UCSD-AML1 (cell line): ENCODE measurements around the gene BRD3.
A peak's percentile ranks its signal among the peaks of the same experiment; 100 is the strongest.

ENCODE experiments used
- DNase-seq: peaks from one replicate; lab custom pipeline; 2025; ENCODE audit not compliant: unreplicated experiment; lab: John Stamatoyannopoulos, UW

The BRD3 gene

DNA sequence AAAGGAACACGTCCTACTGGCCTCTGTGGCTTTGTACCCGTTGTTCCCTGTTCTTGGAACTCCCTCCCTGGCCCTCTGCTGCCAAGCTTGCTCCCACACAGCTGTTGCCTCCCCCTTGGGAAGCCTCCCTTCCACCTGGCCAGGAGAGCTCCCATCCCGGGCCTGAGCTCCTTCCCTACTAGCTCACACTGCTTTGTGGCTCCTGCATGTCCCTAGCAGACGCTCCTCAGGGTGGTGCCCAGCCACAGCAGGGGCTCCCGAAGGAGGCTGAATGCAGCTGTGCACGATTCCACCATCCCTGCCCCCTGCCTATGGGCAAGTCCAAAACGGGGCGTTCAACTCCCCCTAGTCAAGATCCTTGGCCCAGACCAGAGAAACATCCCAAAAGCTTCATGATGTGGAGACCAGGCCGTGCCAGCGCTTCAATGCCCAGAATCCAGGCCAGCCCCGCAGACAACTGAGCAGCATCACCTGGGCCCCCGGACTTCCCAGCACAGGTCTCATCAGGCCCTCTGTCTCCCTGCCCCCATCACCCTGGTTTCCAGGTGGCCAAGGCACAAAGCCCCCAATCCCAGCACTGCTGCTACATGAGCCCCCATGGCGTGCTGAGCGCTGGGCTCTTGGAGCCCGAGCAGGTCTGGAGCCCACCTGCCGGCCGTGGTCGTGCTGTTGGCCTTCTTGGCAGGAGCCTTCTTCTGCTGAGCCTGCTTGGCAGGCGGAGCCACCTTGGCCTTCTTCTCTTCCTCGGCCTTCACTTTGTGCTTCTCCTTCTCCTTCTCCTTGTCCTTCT lies 28.2 kb downstream of the BRD3 start:
- DNase-seq: no peak

DNA sequence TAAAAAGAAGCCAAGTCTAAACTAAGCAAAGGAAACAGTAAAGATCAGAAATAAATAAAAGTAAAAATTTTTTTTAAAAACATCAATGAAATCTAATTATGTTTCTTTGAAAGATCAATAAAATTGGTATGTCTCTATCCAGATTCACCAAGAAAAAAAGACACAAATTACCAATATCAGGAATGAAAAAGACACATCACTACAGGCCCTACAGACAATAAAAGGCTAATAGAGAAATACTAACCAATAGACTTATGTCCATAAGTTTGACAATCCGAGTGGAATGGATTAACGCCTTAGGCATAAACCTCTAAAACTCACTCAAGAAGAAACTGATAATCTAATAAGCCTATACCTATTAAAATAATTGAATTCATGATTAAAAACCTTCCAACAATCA lies 30.2 kb downstream of the BRD3 start:
- no peak for DNase-seq

DNA sequence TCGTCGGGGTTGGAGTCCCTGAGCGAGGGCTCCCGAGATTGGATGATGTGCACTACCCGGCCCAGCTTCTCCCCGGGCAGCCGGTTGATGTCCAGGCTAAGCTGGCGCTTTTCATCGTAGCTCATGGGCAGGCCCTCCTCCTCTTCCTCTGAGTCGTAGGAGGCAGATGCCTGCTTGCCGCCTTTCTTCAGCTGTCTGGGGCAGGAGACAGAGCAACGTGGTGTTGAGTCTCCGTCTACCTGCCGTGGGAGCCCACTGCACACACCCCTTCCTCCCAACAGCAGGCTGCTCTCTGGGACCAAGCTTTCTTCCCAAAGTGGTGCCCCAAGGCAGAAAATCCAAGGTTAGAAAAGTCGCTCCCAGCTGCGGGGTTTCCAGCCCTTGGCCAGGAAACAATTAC lies 31.7 kb downstream of the BRD3 start:
- DNase-seq: no peak

DNA sequence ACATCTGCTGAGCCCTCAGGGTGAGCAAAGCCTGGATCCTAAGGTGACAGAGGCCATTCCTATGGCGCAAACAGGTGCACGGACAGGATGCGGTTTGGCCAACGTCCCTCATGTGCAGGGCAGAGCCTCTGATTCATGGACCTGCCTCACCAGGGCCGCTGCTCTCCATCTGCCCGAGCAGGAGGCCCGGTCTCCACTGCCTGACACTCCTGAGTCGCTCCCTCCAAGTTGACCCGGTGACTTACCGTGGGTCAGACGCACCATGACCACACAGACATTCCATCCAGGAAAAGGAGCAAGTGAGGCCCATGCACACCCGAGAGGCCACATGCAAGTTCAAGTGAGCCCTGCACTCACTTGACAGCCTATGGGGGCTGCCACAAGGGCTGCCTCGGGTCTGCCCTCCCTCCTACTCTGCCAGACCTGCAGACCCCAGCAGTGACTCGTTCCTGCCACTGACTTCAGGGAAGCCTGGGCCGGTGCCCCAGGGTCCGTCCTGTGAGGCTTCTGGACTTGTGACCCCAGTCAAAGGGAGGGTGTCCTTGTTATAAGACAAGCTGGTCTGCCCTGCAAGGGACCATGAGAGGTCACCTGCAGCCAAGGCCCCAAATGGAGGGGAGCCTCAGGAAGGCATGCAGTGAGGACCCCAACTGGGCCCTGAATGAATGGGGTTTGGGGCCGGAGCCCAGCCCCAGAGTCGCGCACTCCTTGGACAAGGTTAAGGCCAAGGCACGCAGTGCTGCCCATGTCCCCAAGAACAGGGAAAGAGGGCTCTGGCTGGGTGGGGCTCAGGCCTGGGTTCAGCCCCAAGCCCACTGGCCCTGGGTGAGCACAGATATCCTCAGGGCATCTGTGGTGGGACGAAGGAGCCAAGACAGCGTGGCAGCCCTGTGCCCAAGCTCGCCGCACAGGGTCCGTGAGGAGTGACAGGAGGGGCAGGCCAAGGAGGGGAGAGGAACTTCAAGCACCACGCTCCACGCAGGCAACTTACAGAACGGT lies 32.5 kb downstream of the BRD3 start:
- no peak for DNase-seq

DNA sequence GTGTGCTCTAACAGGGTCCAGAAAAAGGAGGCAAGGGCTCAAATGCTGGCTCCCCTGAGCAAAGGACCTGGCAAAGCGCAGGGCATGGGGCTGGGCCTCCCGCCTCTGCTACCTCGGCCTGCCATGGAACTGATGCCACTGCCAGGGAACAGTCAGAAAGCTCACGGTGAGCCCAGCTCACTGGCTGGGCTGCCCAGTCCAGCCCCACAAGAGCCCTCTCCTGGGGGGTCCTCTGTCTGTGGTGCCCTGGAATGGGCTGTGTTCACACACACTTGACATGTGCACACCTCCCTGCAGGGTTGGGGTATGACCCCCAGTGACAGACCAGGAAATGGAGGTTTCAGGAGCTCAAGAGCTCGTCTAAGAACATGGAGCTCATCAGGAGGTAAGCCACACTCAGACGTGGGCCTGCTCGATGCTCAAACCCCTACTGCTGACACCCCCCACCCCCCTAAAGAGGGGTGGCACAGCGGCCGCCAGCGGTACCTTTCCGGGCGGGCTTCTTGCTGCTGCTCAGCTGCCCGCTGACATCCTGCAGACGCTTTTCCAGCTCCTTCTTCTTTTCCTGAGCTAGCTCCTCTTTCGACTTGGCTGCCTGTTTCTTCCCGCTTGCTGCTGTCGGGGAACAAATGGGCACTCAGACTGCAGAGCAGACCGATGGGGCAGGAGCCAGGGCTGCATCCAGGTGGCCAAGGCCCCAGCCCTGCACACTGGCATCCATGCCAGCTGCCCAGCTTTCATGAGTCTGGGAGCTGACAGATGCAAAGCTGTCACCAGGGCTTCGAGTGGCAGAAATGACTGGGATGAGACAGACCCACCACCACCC lies 33.4 kb downstream of the BRD3 start:
- no peak for DNase-seq

DNA sequence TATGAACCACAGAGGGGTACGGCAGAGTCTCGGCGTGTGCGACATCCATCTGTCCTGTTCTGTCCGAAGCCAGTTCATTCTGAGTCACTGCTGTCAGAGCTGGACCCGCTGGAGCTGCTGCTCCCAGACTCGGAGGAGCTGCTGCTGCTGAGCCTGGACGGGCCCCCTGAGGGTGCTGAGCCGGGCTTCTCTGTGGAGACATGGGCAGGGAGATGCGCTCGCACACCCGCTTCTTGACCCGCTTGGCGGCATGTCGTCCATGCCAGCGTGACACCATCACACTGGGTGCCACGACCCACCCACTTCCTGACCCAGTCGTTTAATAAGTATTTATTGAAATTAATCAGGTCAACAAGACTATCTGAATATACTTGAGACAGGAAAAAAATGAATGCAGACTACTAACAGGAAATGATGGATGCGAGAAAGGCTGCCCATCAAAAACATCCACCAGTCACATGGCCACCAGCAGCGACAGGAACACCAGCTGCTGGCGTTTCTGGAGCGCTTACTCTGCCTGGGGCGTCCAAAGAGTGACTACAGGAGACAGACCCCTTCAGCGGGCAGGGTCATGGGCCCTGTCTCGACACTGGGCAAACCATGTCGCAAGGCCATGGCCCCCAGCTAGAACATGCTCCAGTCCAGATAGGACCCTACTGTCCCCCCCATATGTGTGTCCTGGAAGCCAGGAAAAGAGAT lies 34.2 kb downstream of the BRD3 start:
- DNase-seq: no peak

DNA sequence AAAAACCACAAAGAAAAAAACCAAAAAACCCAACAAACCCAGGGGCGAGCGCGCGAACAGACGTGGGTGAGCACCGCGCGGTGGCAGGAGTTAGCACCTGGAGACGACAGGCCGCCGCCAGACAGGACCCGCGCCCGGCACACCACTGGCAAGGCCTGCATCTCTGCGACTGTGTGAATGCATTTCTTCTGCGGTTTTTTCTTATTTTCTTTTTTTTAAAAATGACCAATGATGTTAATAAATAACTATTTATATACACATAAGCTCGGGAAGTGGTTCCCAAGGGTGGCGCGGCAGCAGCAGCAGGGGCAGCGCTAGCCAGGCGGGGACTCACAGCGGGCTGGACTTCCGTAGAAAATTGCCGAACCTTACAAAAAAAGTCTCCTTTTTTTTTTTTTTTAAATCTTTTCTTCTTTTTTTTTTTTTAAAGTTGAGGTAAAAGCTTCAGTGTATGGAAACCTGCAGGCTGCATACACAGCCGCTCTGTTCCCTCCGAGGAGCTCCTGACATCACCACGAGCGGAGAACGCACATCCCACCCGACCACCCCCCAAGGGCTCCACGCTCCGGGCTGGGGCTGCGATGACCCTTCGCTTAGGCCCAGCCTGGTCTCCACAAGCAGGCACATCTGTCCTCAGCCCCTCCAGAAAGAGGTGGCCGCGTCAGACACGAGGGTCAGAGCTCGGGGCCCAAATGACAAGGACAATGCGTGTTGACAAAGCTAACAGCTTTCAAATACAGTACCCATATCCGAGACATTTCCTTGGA lies 35.2 kb downstream of the BRD3 start:
- DNase-seq: no peak

DNA sequence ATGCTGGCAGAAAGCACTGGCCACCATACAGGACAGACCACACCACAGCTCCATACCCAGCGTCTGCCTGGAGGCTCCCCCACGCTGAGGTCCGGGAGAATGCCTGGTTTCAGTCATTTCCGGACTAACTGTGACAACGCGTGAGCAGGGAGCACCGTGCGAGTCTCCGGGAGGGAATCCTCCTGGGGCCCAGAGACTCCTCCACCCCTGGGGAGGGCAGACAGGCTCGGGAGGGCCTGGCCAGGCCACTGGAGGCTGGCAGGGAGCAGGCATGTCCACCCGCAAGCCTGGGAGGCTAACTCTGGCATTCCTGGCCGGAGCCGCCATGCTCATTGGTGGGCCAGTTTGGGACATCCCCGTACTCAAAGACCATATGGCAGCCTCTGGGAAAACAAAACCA lies 36.0 kb downstream of the BRD3 start:
- DNase-seq: no peak

DNA sequence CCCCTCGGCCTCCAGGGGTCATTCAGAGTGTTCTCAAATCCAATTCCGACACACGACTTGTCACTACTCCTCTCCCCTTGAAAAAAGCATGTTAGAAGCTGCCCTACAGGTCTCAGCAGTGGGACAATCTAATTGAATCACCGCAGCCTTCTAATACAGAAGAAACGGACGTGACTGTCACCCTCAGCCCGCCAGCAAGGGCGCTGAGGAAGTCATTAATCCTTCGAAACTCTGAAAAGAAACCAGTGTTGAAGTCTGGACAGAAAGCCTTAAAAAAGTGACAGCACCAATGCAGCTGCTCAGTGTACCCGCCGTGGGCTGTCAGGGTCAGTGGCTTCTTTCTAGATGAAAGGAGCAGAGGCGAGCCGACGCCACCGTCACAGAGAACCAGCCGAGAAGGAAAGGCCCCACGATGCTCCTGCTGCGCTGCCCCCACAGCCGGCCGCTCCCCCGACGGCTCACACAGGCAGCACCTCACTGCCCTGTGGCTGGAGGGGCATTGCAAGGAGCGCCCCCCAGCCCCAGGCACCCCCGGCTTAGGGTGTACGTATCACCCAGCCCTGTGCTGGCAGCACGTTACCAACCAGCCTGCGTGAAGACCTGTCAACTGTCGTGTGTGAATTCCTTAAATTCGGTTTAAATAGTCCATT lies 36.9 kb downstream of the BRD3 start:
- DNase-seq: no peak

DNA sequence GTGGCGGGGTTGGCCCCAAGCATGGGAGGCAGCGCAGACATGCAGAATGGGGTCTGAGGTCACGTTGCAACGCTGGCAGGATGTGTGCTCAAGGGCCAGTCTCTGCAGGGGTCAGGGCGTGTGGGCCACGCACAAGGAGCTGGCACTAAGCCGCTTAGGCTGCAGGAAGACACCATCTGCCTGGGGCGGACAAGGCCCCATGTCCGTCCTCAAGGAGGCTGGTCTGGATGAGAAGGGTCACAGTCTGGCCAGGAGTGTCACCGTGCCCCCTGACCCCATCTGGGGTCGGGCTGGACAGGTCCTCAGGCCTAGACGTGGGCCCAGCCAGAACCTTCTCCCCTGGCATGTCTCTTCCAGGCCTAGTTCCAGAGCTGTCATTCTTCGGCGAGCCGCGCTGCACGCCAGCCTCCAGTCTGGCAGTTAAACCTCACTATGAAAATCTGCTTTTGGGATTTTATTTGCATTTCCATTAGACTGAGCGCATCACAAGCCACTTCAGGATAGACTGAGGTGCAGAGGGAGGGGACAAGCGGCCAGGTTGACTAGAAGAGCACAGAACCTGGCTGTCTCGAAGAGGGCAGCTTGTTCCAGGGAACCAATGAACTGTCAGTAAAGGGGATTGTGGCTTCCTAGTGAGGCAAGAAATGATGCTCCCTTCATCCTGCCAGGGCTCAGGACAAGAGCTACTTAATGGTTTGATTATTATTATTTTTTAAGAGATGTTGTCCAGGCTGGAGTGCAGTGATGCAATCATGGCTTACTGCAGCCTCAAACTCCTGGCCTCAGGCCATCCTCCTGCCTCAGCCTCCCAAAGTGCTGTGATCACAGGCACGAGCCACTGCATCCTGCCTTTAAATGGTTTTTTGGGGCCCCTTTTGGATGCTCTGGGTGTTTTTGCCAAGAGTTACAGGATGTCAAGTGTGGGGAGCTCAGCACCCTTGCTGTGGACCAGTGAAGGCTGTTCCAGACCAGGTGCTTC lies 38.3 kb downstream of the BRD3 start:
- DNase-seq: no peak

DNA sequence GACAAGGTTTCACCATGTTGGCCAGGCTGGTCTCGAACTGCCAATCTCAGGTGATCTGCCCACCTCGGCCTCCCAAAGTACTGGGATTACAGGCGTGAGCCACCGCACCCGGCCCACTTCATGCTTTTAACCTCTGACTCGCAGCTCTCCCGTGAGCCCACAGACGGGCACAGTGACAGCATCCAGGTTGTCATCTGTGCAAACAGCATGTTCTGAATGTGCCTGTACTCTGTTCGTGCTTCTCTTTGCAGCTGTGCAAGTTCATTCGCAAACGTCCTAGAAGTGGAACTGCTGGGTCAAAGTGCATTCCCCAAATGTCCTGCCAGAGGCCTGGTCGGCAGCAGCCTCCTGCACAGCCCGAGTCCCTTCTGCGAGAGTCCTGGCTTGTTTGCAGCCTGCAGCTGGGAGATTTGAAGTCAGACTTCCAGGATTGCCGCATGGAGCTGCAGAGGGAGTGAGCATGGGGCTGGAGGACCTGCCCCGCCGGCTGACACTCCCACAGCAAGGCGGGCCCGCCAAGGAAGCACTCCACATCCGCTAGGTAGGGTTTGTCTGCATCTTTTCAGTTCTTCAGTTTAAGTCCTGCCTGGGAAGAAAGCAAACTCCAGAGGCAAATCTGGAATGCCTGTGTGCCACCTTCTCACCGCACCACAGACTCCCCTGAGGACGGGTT lies 39.1 kb downstream of the BRD3 start:
- DNase-seq: no peak

DNA sequence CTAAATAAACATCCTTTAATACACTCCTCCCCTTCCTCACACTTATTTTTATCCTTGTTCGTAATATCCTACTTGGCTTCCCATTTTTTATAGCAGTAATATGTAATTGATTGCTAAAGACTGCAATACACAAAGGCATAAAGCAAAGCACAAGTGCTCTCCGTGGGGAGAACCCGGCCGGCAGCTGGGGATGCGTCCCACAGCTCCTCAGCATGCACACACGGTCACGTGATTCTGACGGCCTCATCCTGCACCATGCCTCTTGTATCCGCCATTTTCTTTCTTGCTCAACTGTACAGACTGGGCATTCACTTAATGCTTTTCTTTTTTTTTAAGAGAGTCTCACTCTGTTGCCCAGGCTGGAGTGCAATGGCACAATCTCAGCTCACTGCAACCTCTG lies 39.8 kb downstream of the BRD3 start:
- no peak for DNase-seq

DNA sequence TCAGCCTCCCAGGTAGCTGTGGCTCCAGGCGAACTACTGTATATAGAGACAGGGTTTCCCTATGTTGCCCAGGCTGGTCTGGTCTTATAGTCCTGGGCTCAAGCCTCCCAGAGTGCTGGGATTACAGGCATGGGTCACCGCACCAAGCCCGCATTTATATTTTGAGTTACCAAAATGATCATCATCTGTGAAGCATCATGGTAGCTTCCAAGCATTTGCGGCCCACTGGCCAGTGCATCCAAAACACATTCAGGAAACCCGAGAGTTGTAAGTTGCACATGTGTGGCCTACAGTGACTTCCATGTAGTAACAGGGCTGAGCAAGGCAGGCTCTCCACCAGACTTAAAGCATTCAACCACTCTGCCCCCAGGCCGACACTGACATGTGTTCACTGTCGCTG lies 40.3 kb downstream of the BRD3 start:
- no peak for DNase-seq

DNA sequence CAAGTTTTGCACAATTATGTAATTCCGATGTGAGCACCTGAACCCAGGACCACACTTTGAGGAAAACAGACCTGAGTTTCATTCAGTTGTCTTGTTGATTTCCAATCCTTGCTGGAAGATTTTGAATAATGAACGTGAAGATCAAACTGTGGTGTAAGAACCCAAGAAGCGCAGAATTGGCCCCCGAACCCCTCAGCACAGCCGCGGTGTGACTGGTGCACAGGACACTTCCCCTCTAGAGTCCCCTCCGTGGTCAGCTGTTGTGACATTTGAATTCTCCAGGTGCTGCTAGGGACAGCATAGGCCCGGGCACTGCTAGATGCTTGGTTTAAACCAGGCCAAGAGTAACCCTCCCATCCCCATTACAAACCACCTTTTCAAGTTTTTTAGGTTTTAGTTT lies 40.8 kb downstream of the BRD3 start:
- DNase-seq: no peak

DNA sequence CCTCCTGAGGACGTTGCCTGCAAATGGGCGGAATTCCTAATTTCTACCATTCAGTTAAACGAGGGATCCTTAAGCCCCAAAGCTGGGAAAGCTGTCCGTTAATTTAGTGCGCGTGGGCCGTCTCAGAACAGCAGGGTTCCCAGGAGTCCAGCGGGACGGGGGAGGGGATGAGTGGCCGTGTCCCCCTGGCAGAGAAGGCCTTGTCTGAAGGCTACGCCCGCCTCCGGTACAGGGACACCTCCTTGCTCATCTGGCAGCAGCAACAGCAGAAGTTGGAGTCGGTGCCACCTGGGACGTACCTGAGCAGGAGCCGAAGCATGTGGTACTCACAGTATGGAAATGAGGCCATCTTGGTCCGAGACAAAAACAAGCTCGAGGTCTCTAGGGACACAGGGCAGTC lies 41.2 kb downstream of the BRD3 start:
- DNase-seq: no peak

DNA sequence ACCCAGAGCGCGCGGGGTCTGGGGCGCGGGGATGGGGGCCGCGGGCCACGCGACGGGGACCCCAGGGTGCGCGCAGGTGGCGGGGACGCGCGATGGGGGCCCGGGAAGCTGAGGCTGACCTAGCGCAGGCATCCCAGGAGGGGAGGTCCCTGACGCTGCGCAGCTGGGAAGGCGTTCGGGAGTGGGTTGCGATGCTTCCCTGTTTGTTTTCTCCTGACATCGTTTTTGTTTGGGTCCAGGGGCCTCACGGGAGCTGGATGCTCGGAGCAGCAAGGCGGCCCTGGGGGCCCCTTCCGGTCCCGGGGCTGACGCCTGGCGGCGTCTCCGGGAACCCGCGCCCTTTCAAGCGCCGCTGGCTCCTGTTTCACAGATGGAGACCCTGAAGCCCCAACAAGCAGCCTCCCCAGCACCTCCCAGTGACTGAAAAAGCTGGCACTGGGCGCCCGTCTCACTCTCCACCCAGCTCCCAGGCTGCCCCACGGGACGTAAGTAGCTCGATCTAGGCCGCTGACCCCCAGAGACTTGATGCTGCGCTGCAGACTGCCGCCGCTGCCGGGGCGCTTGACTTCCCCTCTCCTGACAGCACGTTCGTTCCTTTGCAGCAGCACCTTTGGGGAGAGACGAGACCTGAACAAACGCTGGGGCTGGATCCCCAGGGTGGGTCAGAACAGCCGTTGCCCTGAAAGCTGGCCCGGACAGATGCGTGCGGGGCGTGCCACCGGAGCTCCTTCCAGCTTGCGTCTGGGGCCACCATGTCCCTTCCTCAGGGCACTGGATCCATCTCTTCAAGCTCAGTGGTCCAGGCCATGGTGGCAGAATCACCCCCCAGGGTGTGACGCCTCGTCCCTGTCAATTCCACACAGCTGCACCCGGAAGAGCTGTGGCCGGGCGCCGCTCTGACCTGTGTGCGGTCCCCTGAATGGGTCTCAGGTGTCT lies 42.0 kb downstream of the BRD3 start:
- DNase-seq: peak; percentile 51
